Omental fat pad (tissue), 4 donors: ENCODE measurements around the gene CD81. TPM values are rescaled to one million over a fixed set of nuclear protein-coding genes. Genes with fewer than 3 reads are reported as not detected.

Experiments used
- ATAC-seq: fragments of 150-250 bp; one replicate; pipeline ENCODE4 v1.9.1; 2016; ENCODE audit warnings: mild to moderate bottlenecking, moderate library complexity; ENCODE audit not compliant: low FRiP score
- DNase-seq: peaks from one replicate; pipeline ENCODE4 v3.0.0-alpha.2; 2019; ENCODE audit warnings: low spot score
- total RNA-seq, 4 donors: library from RNA; depleted of rRNA; stranded (reverse); fragments of >200 nt; gene quantifications; one replicate each; pipeline ENCODE4 v1.1.0, GENCODE V29; 2016
- TF ChIP-seq, protein P1 (sequence below), 3 donors: fragments of 450-650 bp; IDR thresholded peaks; one replicate each; pipeline ENCODE4 v1.5.1; 2016 to 2017; ENCODE audit warnings: antibody characterized with exemption in 3 of 3, mild to moderate bottlenecking in 3 of 3, moderate library complexity in 2 of 3

CD81 gene
- total RNA-seq, 4 donors from 2014 or later, result 540 to 765 (median 577) TPM

DNA sequence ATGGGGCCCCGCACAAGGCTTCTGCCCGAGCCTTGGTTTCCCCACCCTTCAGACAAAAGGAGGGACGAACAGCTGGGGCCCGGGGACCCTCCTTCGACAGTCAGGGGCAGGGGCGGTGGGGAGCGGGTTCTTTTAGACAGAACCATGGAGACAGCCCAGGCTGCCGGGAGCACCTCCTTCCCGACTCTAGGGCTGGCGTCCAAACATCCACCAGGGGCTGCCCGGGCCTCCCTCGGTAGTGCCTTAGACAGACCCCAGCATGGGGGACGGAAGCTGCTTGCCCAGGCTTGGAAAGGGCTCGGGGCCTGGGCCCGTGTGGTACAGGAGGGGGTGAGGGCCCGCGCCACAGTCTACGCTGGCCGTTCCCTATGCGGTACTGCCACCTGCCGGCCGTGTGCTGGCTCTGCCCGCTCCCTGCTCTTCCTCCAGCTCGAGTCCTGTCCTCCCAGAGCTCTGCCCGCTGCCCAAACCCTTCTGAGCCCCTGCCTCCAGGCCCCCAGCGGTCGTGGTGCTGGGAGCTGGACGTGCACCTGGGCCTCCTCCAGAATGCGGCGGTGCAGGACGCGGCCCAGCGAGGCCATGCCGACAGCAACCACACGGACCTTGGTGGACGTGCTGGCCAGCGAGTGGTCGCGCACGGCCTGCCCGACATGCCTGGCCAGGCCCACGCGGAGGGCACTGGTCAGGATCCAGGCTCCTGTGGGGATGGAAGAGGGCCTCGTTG is 43.6 kb downstream of the CD81 start:
- DNase-seq (no peak), ATAC-seq (peak; percentile 80)
- TF ChIP-seq, protein P1, sequence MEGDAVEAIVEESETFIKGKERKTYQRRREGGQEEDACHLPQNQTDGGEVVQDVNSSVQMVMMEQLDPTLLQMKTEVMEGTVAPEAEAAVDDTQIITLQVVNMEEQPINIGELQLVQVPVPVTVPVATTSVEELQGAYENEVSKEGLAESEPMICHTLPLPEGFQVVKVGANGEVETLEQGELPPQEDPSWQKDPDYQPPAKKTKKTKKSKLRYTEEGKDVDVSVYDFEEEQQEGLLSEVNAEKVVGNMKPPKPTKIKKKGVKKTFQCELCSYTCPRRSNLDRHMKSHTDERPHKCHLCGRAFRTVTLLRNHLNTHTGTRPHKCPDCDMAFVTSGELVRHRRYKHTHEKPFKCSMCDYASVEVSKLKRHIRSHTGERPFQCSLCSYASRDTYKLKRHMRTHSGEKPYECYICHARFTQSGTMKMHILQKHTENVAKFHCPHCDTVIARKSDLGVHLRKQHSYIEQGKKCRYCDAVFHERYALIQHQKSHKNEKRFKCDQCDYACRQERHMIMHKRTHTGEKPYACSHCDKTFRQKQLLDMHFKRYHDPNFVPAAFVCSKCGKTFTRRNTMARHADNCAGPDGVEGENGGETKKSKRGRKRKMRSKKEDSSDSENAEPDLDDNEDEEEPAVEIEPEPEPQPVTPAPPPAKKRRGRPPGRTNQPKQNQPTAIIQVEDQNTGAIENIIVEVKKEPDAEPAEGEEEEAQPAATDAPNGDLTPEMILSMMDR (IDR thresholded peaks at IDR 0.05), result peak in 1 of 3 donors; percentile 85

DNA sequence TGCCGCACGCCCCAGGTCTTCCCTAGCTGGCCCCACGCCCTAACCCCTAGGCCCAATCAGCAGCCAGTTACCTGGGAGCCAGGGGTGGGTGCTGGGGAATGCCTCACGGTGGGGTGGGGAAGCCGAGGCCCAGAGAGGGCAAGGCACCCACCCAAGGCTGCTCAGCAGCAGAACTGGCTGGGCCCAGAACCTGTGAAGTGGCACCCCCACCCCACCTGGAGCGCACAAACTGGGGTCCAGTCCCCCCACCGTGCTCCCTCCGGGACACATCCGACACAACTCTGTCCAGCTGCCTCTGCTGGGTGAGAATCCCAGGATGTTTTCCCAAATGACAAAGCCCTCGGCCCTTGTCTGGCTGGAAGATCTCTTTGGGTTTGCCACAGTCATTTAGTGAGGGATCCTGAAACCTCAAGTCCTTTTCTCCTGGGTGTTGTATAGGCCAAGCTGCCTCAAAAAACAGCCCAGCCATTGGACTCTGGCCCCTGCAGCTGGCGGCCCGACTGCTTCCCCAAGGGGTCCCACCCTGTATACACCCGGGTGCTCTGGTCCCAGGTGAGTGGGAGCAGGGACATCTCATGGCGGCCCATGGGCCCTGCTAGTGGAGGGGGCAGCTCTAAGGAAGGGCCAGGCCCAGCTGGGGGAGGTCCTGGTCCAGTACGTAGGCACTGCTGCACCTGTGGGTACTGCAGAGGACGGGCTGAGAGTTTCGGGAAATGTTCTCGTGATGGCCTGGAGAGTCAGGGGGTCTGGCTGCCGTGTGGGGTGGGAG is 44.3 kb downstream of the CD81 start:
- ATAC-seq (no peak), DNase-seq (no peak)
- TF ChIP-seq, protein P1 (IDR thresholded peaks at IDR 0.05), result no peak

DNA sequence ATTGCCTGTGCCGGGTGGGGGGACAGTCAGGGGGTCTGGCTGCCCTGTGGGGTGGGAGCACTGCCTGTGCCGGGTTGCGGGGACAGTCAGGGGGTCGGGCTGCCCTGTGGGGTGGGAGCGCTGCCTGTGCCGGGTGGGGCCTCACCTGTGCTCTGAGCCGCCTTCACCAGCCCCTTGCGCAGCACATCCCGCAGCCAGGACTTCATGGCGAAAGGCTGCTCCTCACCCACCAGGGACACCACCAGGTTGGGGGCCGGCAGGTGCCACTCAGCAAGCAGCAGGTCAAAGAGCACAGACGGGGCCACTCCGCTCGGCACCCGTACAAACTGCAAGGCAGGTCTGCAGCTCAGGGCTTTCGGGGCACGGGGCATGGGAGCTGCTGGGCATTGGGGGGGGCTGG is 44.9 kb downstream of the CD81 start:
- ATAC-seq, result no peak
- DNase-seq, result no peak
- TF ChIP-seq, protein P1 (IDR thresholded peaks at IDR 0.05), result no peak

DNA sequence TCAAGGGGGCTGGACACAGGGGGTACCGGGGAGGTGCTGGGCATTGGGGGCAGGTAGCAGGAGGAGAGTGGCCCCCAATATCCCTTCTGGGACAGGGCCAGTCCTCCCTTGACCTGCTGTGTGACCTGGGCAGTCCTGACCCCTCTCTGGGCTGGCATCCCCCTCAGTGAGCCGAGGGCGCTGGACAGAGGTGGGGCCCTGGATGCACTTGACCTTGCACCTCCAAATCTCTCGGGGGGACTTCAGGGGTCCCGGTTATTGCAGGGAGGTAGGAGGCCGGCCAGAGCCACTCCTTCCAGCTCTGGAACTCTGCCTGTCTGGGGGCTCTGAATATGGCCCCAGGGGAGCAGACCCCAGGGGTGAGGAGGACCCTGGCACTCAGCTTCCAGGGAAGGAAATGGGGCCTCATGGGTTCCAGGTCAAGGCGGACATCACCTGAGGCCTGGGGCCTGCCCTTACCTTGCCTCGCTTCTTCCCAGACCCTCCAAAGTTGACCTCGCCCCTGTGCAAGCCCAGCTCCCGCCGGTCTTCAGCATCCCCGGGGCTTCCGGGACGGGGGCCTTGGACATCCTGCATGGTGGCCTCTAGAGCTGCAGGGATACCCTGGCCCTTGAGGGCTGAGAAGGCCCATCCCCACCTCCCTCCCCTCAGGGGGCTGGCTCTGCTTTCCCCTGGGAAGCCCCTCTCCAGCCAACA is 45.5 kb downstream of the CD81 start:
- no peak for DNase-seq
- TF ChIP-seq, protein P1 (IDR thresholded peaks at IDR 0.05), result no peak
- no peak for ATAC-seq

DNA sequence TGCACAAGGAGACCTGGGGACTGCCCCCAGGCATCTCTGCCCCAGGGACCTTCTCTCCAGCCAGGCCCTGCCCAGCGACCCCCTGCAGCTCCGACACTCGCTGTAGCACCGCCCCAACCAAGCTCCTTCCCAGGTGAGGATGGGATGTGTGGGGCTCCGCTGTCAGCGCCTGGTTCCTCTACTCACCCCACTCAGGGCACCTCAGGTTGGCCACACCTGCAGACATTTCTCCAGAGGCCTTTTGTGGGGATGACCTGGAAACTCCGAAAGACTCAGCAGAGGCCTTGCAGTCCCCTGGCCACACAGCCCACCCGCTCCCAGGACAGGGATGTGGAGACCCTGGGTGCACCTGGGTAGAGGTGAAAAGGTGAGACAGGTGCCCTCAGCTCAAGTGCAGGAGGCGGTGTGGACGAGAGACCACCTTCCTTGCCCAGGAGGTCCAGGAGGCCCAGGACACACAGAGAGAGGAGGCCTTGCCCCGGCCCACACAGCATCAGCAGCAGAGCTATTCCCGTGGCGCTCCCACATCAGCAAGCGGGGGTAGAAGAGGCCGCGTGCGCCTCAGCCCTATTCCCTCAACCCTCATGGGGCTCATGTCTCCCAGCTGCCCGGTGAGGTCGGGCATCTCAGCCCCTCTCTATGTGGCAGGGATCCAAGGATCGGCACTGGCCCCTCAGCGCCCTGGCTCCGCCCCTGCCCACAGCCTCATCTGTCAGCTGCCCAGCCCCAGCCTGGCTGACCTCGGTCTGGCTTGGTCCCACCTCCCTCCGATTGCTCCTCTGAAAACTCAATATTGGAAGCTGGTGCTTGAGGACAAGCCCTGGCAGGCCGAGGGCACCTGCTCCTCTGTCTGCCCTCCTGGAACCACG is 46.3 kb downstream of the CD81 start:
- ATAC-seq (no peak), DNase-seq (no peak)
- TF ChIP-seq, protein P1 (IDR thresholded peaks at IDR 0.05), result no peak

DNA sequence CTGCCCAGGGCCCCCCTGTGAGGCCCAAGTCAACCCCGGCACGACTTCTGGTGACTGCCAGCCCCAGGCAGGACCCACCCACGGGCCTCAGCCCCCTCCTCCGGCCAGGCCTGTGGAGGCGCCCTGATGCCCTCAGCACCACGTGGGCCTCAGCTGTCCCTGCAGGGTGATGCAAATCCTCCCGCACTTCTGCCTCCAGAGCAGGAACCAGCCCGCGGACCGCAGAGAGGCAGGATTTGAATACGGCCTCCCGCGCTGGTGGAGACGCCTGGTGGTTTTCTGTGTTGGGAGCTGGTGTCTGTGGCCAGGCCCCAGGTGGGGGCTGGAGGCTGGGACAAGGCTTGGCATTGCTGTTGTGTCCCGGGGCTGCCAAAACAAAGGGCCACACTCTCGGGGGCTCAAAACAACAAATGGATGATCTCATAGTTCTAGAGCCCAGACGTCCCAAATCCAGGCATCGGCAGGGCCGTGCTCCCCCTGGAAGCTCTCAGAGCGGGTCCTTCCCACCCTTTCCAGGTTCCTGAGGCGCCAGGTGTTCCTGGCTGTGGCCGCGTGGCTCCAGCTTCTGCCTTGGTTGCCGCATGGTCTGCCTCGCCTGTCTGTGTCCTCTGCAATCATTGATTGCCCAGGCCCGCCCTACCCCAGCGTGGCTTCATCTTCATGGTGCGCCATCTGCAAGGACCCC is 47.8 kb downstream of the CD81 start:
- TF ChIP-seq, protein P1 (IDR thresholded peaks at IDR 0.05), result no peak
- ATAC-seq (no peak), DNase-seq (no peak)
